C1 segment of cervical spinal cord (tissue), 14 donors: ENCODE results near the gene FXYD6.
A peak's percentile ranks its signal among the peaks of the same experiment; 100 is the strongest.

Experiments used
- DNase-seq, 14 donors: peaks; one replicate each; lab custom pipeline; 2025; lab: John Stamatoyannopoulos, UW

The FXYD6 gene

DNA sequence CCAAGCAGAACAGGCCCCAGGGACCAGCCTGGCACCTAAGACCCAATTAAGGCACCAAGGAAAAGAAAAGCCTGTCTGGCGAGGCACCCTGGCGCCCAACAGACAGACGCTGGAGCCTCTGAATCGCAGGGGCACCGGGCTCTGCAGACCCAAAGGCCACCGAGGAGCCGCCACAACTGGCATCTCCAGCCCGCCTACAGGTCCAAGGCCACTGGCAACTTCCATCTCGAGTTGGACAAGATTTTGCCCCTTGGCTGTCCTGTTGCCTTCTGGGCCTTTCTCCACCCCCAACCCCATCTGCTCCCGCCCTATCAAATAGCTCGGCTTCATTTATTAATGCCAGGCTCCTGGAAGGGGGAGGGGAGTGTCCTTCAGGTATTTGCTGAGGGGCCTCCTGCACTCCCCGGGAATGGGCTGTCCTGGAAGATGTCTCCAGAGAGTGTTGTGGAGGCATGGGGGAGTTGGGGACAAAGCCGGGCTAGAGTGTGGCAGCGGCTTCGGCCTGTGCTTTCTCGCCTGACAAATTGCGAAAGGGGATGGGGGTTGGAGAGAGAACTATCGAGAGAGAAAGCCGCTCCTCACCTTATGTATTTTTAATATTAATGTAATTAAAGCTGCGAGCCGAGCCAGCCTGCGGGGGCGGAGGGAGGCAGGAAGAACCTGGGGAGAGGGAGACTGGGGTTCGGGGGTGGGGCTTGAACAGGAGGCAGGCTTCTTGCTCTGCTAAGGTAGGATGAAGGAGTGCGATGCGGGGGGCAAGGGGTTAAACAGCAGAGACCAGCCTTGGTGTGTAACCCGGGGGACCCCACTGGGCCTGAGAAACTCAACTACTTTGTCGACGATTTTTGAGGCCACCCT lies 81.5 kb downstream of the FXYD6 start:
- DNase-seq = peak in 2 of 14 donors; percentile 30 to 63

DNA sequence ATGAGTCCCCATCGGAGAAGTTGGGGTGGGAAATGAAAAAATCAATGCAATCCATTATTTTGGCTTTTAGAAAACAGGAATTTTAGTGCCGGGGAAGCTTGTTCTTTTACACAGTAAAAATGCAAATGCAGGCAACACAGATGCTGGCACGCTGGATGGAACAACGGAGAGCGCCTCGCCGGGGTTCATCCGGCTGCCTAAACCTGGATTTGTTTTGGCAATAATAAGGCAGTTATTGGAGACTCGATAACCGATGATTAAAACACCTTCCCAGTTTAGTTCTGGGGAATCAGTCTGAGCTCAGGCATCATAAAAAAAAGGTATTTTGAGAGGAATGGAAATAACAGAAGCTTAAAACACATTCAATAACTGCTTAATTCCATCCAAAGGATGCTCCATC lies 82.3 kb downstream of the FXYD6 start:
- DNase-seq = no peak

DNA sequence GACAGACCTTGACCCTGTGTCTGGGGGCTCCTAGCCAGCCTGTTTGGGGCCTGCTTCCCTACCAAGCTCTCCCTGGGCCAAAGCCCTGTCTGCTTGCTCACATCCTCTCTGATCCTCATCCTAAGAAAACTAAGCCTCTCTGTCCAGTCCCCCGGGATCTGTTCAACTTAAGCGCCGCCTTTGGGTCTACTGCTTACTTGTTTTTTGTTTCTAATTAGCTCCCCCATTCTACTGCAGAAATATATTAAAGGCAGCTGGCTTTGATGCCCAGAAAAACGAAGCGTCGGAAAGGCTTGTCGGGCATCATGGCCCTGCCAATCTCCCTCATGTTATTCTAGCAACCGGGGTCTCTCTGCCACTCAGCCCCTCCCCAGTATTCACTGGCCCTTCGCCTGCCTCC lies 82.9 kb downstream of the FXYD6 start:
- DNase-seq = peak in 1 of 14 donors; percentile 46

DNA sequence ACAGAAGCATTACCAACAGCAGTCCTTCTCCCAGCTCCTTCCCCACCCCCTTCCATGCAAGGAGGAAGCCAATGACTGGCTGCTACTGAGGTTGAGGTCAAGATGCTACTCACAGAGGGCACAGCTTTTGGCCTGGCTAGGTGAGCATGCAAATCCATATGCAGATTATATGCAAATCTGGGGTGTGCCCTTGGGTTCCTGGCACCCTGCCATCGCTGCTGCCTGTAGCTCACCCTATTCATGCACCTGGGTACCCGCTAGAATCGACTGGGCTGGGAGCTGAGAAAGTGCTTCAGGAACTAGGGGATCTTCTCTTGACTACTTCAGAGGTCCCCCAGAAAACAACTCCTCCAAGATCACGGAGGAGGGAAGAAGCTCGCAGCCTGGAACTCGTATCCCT lies 83.5 kb downstream of the FXYD6 start:
- DNase-seq = peak in 1 of 14 donors; percentile 11

DNA sequence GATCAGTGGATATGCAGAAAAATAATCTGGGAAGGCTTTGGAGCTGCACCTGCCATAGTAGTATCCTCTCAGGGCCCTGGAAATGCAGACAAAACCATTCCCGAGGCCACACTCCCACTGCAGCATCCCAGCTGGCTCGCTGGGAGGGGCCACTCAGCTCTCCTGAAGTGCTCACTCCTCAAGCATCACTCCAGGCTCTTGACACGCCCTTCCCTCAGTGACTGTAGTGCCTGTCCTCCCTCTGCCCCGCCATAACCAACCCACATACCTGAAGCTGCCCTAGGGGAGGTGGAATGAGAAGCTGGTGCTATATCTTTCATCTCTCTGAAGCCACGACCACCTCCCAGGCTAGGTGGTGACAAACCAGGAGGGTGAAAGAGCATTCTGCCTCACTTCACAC lies 84.2 kb downstream of the FXYD6 start:
- DNase-seq = no peak

DNA sequence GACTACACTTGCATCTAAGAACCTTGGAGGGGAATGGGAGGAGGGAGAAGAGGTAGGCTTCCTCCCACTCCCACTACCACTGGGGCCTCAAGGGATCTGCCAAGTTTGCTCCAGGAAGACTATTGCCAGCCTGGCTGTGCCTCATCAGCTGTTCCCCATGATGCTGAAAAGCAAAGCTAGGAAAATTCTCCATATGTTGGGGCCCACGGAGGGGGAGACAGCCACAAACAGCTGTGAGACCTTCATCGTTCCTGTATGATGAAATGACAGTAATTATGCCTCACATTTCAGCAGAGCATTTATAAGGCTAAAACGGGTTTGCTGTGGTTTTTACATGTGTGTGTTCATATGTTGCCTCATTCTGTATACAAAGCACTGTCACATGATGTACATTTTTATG lies 86.2 kb downstream of the FXYD6 start:
- no peak for DNase-seq

DNA sequence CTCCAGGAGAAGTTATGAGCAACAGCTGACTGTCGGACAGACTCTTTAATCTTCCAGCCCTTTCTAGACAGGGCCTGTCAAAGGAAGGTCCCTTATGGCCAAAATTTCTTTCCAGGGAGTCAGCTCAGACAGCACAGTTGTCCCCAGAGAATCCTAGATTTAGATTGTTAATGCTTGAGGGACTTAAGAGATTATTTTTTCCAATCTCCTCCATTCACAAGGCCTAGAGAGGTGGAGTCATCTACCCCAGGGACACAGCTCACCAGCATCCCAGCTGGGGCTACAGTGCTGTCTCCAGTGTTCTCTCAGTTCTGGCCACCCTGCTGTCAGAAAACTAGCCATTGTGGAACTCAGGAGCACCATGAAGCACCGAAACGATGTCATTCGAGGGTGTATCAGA lies 87.2 kb downstream of the FXYD6 start:
- DNase-seq = no peak
